H9 (cell line): Measurements from ENCODE around the gene BCL11B. TPM values are rescaled to one million over a fixed set of nuclear protein-coding genes. Genes with fewer than 3 reads are reported as not detected.

Source experiments
- DNase-seq: peaks from one replicate; pipeline ENCODE4 v3.0.0-alpha.2; 2017
- H2AFZ ChIP-seq: one replicate; pipeline ENCODE4 v1.6.1; 2013; ENCODE audit warnings: mild to moderate bottlenecking, low read length, control low read depth, moderate library complexity
- H2AK5ac ChIP-seq: 2 replicates; pipeline ENCODE4 v1.6.1; 2013; ENCODE audit warnings: low read length, control low read depth, mixed read lengths; ENCODE audit not compliant: insufficient read length
- H2BK120ac ChIP-seq: one replicate; pipeline ENCODE4 v1.6.1; 2013; ENCODE audit warnings: low read depth, mild to moderate bottlenecking, low read length, control low read depth, inconsistent platforms; ENCODE audit not compliant: poor library complexity, severe bottlenecking
- H2BK12ac ChIP-seq: 2 replicates; pipeline ENCODE4 v1.6.1; 2013; ENCODE audit warnings: low read length, control low read depth, mixed read lengths, low read depth; ENCODE audit not compliant: insufficient read length
- H2BK15ac ChIP-seq: 2 replicates; pipeline ENCODE4 v1.6.1; 2013; ENCODE audit warnings: low read depth, low read length, control low read depth
- H2BK20ac ChIP-seq: one replicate; pipeline ENCODE4 v1.6.1; 2013; ENCODE audit warnings: low read depth, mild to moderate bottlenecking, low read length, control low read depth, inconsistent platforms; ENCODE audit not compliant: poor library complexity, severe bottlenecking
- H2BK5ac ChIP-seq: 2 replicates; pipeline ENCODE4 v1.6.1; 2013; ENCODE audit warnings: low read length, control low read depth, mixed read lengths; ENCODE audit not compliant: insufficient read length
- H3K14ac ChIP-seq: 2 replicates; pipeline ENCODE4 v1.6.1; 2013; ENCODE audit warnings: low read length, control low read depth; ENCODE audit not compliant: insufficient read depth
- H3K18ac ChIP-seq: 2 replicates; pipeline ENCODE4 v1.6.1; 2013; ENCODE audit warnings: low read depth, mild to moderate bottlenecking, mixed read lengths, low read length, control low read depth; ENCODE audit not compliant: insufficient read length
- H3K23ac ChIP-seq: 2 replicates; pipeline ENCODE4 v1.6.1; 2013; ENCODE audit warnings: low read length, control low read depth, mixed read lengths, low read depth; ENCODE audit not compliant: insufficient read length
- H3K23me2 ChIP-seq: 2 replicates; pipeline ENCODE4 v1.6.1; 2013; ENCODE audit warnings: low read depth, mild to moderate bottlenecking, mixed read lengths, low read length, control low read depth; ENCODE audit not compliant: insufficient read length, poor library complexity, severe bottlenecking
- H3K27ac ChIP-seq: 2 replicates; pipeline ENCODE4 v1.5.1; 2013; ENCODE audit warnings: low read length, control low read depth, mixed read lengths, low read depth; ENCODE audit not compliant: insufficient read length
- H3K27me3 ChIP-seq: 2 replicates; pipeline ENCODE4 v1.6.1; 2013; ENCODE audit warnings: low read length, control low read depth, inconsistent platforms; ENCODE audit not compliant: insufficient read depth
- H3K4ac ChIP-seq: 2 replicates; pipeline ENCODE4 v1.6.1; 2013; ENCODE audit warnings: low read depth, mild to moderate bottlenecking, control low read depth, inconsistent platforms, low read length, moderate library complexity
- H3K4me1 ChIP-seq: 2 replicates; pipeline ENCODE4 v1.6.1; 2013; ENCODE audit warnings: low read length, control low read depth, inconsistent platforms; ENCODE audit not compliant: insufficient read depth
- H3K4me2 ChIP-seq: 2 replicates; pipeline ENCODE4 v1.6.1; 2013; ENCODE audit warnings: low read length, control low read depth, mixed read lengths; ENCODE audit not compliant: insufficient read length, insufficient read depth
- H3K56ac ChIP-seq: 2 replicates; pipeline ENCODE4 v1.6.1; 2013; ENCODE audit warnings: low read depth, mild to moderate bottlenecking, mixed read lengths, low read length, control low read depth; ENCODE audit not compliant: insufficient read length
- H3K79me1 ChIP-seq: 2 replicates; pipeline ENCODE4 v1.6.1; 2013; ENCODE audit warnings: low read depth, mild to moderate bottlenecking, moderate library complexity, low read length, control low read depth, inconsistent platforms; ENCODE audit not compliant: insufficient read depth, poor library complexity, severe bottlenecking
- H3K79me2 ChIP-seq: 2 replicates; pipeline ENCODE4 v1.6.1; 2013; ENCODE audit warnings: low read length, control low read depth, inconsistent platforms; ENCODE audit not compliant: insufficient read depth
- H3K9ac ChIP-seq: 2 replicates; pipeline ENCODE4 v1.6.1; 2013; ENCODE audit warnings: low read length, control low read depth, mixed read lengths; ENCODE audit not compliant: insufficient read length; ENCODE audit errors: extremely low read depth
- H3K9me3 ChIP-seq: one replicate; pipeline ENCODE4 v1.6.1; 2013; ENCODE audit warnings: low read depth, low read length, inconsistent platforms; ENCODE audit not compliant: control insufficient read depth
- H3T11ph ChIP-seq: one replicate; pipeline ENCODE4 v1.6.1; 2013; ENCODE audit warnings: mild to moderate bottlenecking, low read length, control low read depth, inconsistent platforms
- H4K20me1 ChIP-seq: one replicate; pipeline ENCODE4 v1.6.1; 2013; ENCODE audit not compliant: control insufficient read depth, insufficient read length, insufficient read depth
- H4K5ac ChIP-seq: 2 replicates; pipeline ENCODE4 v1.6.1; 2013; ENCODE audit warnings: low read depth, mild to moderate bottlenecking, mixed read lengths, low read length, control low read depth; ENCODE audit not compliant: insufficient read length
- H4K8ac ChIP-seq: replicated peaks from 2 replicates; pipeline ENCODE4 v1.6.1; 2013; ENCODE audit warnings: low read length, control low read depth, mixed read lengths, low read depth; ENCODE audit not compliant: insufficient read length
- H4K91ac ChIP-seq: 2 replicates; pipeline ENCODE4 v1.6.1; 2013; ENCODE audit warnings: low read depth, mild to moderate bottlenecking, moderate library complexity, mixed read lengths, low read length, control low read depth; ENCODE audit not compliant: insufficient read length
- H3K27ac Mint-ChIP-seq, 3 experiments: 2 replicates in 2 of 3; 3 replicates in 1 of 3; pipeline ENCODE4 v1.8.0; 2020 to 2021; ENCODE audit warnings: mixed read lengths in 3 of 3, mild to moderate bottlenecking in 1 of 3, moderate library complexity in 1 of 3
- H3K27me3 Mint-ChIP-seq: 2 replicates; pipeline ENCODE4 v1.8.0; 2021; ENCODE audit warnings: low read depth, mild to moderate bottlenecking, moderate library complexity, mixed read lengths
- H3K36me3 Mint-ChIP-seq, 3 experiments: 2 replicates in 2 of 3; 3 replicates in 1 of 3; pipeline ENCODE4 v1.8.0; 2020 to 2021; ENCODE audit warnings: low read depth in 3 of 3, mixed read lengths in 3 of 3; ENCODE audit not compliant: insufficient read depth in 1 of 3
- H3K4me1 Mint-ChIP-seq, 2 experiments: 2 replicates each; pipeline ENCODE4 v1.8.0; 2020; ENCODE audit warnings: mixed read lengths in 2 of 2
- H3K4me3 Mint-ChIP-seq, 2 experiments: 2 replicates in 1 of 2; 3 replicates in 1 of 2; pipeline ENCODE4 v1.8.0; 2020 to 2021; ENCODE audit warnings: mild to moderate bottlenecking in 2 of 2, mixed read lengths in 2 of 2, moderate library complexity in 1 of 2
- H3K9me3 Mint-ChIP-seq, 2 experiments: 2 replicates in 1 of 2; 3 replicates in 1 of 2; pipeline ENCODE4 v1.8.0; 2020; ENCODE audit warnings: mild to moderate bottlenecking in 2 of 2, mixed read lengths in 2 of 2, moderate library complexity in 1 of 2
- CTCF ChIP-seq: fragments of 200-600 bp; sonication (generic); conservative IDR thresholded peaks from 3 replicates; pipeline ENCODE4 v1.8.0; 2021; ENCODE audit warnings: antibody characterized with exemption, mild to moderate bottlenecking
- WGBS: extraction: QIAGEN DNeasy Blood & Tissue Kit; methylation state at CpG from one replicate; pipeline ENCODE4 v1.1.7; 2013; ENCODE audit warnings: missing lambda C conversion rate, low lambda C conversion rate, mixed read lengths; ENCODE audit not compliant: insufficient read length; ENCODE audit errors: extremely low coverage; 5-methylcytosine and 5-hydroxymethylcytosine counted together
- total RNA-seq: library from RNA; stranded (reverse); gene quantifications from 2 replicates; pipeline ENCODE4 v1.2.1, GENCODE V29; 2021

Gene BCL11B
- total RNA-seq, 1 experiment from 2014 or later, result 4.9 TPM

DNA sequence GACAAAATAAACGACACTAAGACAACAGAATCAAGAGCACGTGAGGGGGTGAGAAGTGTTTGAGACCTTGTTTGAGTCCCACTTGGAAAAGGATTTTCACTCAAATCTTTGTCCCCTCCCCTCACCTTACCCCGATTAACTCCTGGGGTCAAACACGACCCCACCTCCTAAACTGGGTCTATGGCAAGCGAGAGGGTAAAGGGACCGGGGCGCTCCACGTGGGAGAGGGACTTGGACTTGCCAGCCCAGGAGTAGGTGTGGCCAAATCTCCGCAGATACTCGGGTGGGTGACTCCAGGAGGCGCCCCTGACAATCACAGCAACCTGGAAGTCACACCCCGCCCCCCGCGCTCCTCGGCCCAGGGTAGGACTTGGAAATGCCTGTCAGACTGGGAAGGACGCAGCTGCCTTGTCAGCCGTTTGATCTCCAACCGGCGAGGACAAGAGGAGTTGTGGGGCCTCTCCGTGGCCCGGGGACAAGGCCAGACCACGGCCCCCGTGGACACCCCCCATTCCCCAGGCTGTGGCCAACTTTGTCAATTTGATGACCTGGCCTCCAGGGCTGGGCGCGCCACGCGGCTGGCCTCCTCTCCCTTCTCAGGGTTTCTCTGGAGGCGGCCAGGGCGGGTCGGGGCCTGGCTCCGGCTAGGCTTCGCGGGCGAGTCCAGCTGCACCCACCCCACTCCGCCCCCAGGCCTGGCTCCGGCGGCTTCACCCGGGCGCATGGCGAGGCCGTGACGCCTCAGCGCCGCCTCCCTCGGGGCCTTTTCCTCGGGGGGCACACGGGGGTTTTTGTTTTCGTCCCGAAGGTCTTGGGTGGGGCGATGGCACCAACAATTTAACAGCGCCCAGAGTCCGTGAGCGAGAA, 1.1 kb upstream of the BCL11B start:
- peaks cover 35 to 62% of the 10 kb centered on the region in 2 experiments for H3K4me1 Mint-ChIP-seq
- Histone ChIP-seq H2BK120ac (no peak overlapping the region), H3K27ac (no peak overlapping the region), H2AFZ (no peak overlapping the region), H3K23ac (no peak overlapping the region), H3K4me1 (0 out of 2 replicates have a peak, but pooled peaks cover 11% of the 10 kb centered on the region), H3K14ac (no peak overlapping the region), H2BK5ac (no peak overlapping the region), H4K20me1 (no peaks in the 10 kb centered on the region), H3K9ac (no peak overlapping the region), H4K5ac (no peak overlapping the region), H3K23me2 (peaks cover 33% of the 10 kb centered on the region), H3K56ac (no peak overlapping the region), H4K91ac (no peak overlapping the region), H3K27me3 (no peaks in the 10 kb centered on the region; the same call in 1 of the 2 replicates), H3K4ac (no peak overlapping the region), H3K9me3 (no peaks in the 10 kb centered on the region), H3K79me2 (no peaks in the 10 kb centered on the region; the same call in 1 of the 2 replicates), H3K79me1 (no peaks in the 10 kb centered on the region), H3K4me2 (peak overlapping the region; percentile 98), H2BK12ac (no peak overlapping the region), H3T11ph (no peak overlapping the region), H2BK15ac (no peak overlapping the region; the same call in 1 of the 2 replicates), H4K8ac (no peak overlapping the region), H2BK20ac (no peak overlapping the region), H2AK5ac (no peak overlapping the region), H3K18ac (no peak overlapping the region)
- no CpG with 5 or more reads among the region's 53 CpGs for WGBS
- H3K27me3 Mint-ChIP-seq, result peaks cover 42% of the 10 kb centered on the region
- TF ChIP-seq CTCF, result no peak
- peak; percentile 84 for DNase-seq
- peaks cover 0 to 4% of the 10 kb centered on the region in 2 experiments; a peak in 1 of 5 replicates for H3K9me3 Mint-ChIP-seq
- H3K36me3 Mint-ChIP-seq, result no peaks in the 10 kb centered on the region
- no peak overlapping the region for H3K27ac Mint-ChIP-seq
- H3K4me3 Mint-ChIP-seq, result peak overlapping the region; percentile 80 to 84
